A673 (cell line): ENCODE measurements around the gene DPF3. TPM values are rescaled to one million over a fixed set of nuclear protein-coding genes. Genes with fewer than 3 reads are reported as not detected.

ENCODE experiments used
- BruUV-seq: library from RNA; stranded (reverse); fragments of 400-500 nt; replicated peaks from 2 replicates; lab custom pipeline; 2021; lab: Mats Ljungman, UMichigan
- CTCF ChIA-PET: fragments of 300-600 bp; sonication (Branson Sonifier 250); formaldehyde crosslinking; loops from one replicate; lab custom pipeline; 2022; ENCODE audit warnings: antibody characterized with exemption; lab: Charles Lee
- POLR2A ChIA-PET: fragments of 300-600 bp; sonication (Branson Sonifier 250); formaldehyde crosslinking; loops from one replicate; lab custom pipeline; 2022; ENCODE audit warnings: antibody characterized with exemption; ENCODE audit not compliant: low non-redundant PET; lab: Charles Lee
- DNase-seq: peaks from one replicate; pipeline ENCODE4 v3.0.0-alpha.2; 2015; ENCODE audit warnings: low spot score
- H3K27ac ChIP-seq: fragments of 200-600 bp; sonication (generic); 2 replicates; pipeline ENCODE4 v1.5.1; 2016; ENCODE audit warnings: mixed run types, low read depth, mild to moderate bottlenecking, mixed read lengths, antibody characterized with exemption, low read length; ENCODE audit not compliant: poor library complexity, severe bottlenecking
- H3K27me3 ChIP-seq: fragments of 200-600 bp; sonication (generic); replicated peaks from 2 replicates; pipeline ENCODE4 v1.6.1; 2017; ENCODE audit warnings: mixed run types, low read depth, mild to moderate bottlenecking, mixed read lengths, antibody characterized with exemption, low read length; ENCODE audit not compliant: insufficient read depth, poor library complexity
- H3K36me3 ChIP-seq: fragments of 200-600 bp; sonication (generic); 2 replicates; pipeline ENCODE4 v1.6.1; 2016; ENCODE audit warnings: mixed run types, mild to moderate bottlenecking, mixed read lengths, antibody characterized with exemption, low read length; ENCODE audit not compliant: insufficient read depth, poor library complexity, severe bottlenecking
- H3K4me1 ChIP-seq: fragments of 200-600 bp; sonication (generic); 2 replicates; pipeline ENCODE4 v1.6.1; 2017; ENCODE audit warnings: mixed run types, mild to moderate bottlenecking, mixed read lengths, antibody characterized with exemption, low read length; ENCODE audit not compliant: insufficient read depth, poor library complexity, severe bottlenecking
- H3K4me3 ChIP-seq: fragments of 200-600 bp; sonication (generic); 2 replicates; pipeline ENCODE4 v1.5.1; 2016; ENCODE audit warnings: low read depth, mixed run types, mild to moderate bottlenecking, mixed read lengths, low read length; ENCODE audit not compliant: poor library complexity, severe bottlenecking
- H3K9me3 ChIP-seq: fragments of 200-600 bp; sonication (generic); 2 replicates; pipeline ENCODE4 v1.6.1; 2016; ENCODE audit warnings: mixed run types, low read depth, mild to moderate bottlenecking, mixed read lengths, antibody characterized with exemption, low read length; ENCODE audit not compliant: poor library complexity, severe bottlenecking
- EZH2 ChIP-seq: fragments of 200-600 bp; sonication (generic); IDR thresholded peaks from 2 replicates; pipeline ENCODE4 v1.6.1; 2017; ENCODE audit warnings: borderline replicate concordance, low read depth, mild to moderate bottlenecking, mixed read lengths, antibody characterized with exemption, low read length; ENCODE audit not compliant: poor library complexity, severe bottlenecking
- intact Hi-C: fragments of 100-400 bp; cut with micrococcal nuclease; formaldehyde crosslinking; loops from one replicate; pipeline ENCODE4 v1.10.0; 2022; ENCODE audit not compliant: unreplicated experiment
- total RNA-seq: library from RNA; stranded (reverse); gene quantifications from 2 replicates; pipeline ENCODE4 v1.2.3, GENCODE V29; 2021
- TF ChIP-seq, protein P1 (sequence below): fragments of 300-800, 200-600 bp; sonication (generic); conservative IDR thresholded peaks from 2 replicates; pipeline ENCODE4 v1.5.1; 2017; ENCODE audit warnings: low read depth, mild to moderate bottlenecking, antibody characterized with exemption, low read length, moderate library complexity, mixed read lengths

The DPF3 gene
- total RNA-seq, 1 experiment from 2014 or later, result 15.7 TPM

DNA sequence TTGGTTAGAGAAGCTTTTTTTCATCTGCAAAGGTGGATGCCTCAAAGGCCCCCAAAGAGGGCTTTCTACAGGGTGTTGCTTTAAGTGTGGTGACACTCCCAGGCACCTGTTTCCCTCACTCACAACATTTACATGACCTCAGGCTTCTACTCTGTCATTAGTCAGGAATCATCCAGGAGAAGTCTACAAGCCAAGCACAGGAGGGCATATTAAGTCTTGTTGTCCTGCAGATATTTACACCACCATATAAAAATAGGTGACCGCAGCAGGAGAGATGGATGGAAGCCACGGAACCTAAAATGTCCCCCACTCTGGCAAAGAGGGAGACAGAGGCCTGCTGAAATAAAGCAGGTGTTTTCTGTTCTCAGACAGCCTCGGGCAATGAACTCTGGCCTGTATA lies 7.5 kb upstream of the DPF3 start:
- POLR2A ChIA-PET, result no interaction called here
- intact Hi-C loops, result no loop called here

DNA sequence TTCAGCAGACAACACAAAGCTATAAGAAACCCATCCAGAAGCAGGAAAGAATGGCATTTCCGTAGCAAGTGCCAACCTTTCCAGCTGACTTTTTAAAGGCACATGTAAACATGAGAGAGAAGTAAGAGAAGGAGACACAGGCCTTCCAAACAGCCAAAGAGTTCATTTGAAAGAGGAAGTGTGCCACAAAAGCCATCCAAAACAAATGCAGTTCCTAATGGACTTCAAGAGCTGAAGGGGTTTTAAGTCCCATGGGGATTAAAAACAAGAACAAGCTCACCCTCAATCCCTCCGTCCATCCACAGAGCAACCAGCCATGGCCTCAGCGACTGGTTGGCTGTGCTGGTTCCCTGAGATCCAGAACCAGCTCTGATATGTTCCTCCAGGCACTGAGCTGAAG lies 4.5 kb upstream of the DPF3 start:
- TF ChIP-seq, protein P1, sequence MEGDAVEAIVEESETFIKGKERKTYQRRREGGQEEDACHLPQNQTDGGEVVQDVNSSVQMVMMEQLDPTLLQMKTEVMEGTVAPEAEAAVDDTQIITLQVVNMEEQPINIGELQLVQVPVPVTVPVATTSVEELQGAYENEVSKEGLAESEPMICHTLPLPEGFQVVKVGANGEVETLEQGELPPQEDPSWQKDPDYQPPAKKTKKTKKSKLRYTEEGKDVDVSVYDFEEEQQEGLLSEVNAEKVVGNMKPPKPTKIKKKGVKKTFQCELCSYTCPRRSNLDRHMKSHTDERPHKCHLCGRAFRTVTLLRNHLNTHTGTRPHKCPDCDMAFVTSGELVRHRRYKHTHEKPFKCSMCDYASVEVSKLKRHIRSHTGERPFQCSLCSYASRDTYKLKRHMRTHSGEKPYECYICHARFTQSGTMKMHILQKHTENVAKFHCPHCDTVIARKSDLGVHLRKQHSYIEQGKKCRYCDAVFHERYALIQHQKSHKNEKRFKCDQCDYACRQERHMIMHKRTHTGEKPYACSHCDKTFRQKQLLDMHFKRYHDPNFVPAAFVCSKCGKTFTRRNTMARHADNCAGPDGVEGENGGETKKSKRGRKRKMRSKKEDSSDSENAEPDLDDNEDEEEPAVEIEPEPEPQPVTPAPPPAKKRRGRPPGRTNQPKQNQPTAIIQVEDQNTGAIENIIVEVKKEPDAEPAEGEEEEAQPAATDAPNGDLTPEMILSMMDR, result no peak
- no peak for TF ChIP-seq EZH2

More for the DNA sequence above, 7.5 kb upstream of the DPF3 start:
- BruUV-seq, result no TSS peak
- H3K9me3 ChIP-seq, result no peaks in the 10 kb centered on the region
- no peaks in the 10 kb centered on the region for H3K27me3 ChIP-seq
- DNase-seq, result no peak
- no peak overlapping the region for H3K27ac ChIP-seq
- no peak for TF ChIP-seq EZH2
- TF ChIP-seq, protein P1, result no peak
- H3K4me1 ChIP-seq, result peaks cover 5% of the 10 kb centered on the region
- CTCF ChIA-PET, result no interaction called here
- H3K4me3 ChIP-seq, result no peak overlapping the region
- no peaks in the 10 kb centered on the region for H3K36me3 ChIP-seq

DNA sequence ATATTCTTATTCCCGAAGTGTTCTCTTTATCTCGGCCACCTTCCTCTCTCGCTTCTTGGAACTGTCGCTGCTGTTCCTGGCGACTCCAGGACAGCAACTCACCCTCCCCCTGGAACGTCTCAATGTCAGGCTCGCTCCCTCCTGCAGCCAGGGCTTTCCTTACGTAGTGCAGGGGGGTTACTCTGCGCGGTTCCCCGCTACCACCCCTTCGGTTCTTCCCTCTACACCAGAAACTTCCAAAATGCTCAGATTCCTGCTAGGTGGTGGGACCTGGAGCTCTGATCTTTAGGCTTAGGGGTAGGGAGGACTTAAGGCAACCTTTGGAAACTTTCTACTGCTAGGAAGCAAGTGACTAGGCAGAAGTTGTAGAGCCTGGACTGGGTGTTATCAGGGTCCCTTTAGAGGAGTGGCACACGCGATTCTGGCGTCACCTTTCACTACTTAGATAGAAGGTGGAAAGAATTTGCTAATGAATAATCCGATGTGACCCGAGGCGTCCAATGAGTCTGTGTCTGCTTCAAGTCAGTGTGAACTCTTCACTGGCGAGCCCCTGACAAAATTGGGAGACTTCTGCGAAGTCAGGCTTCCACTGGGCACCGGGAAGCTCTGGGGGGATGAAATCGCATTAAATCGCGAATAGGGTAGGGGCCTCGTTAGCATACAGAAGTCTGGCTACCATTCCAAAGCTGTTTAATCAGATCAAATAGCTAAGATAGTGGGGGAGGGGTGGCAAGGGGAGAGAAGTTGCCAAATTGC lies 900 bp upstream of the DPF3 start:
- intact Hi-C loops, result no loop called here
- Histone ChIP-seq H3K4me3 (peak overlapping the region; percentile 85), H3K27me3 (no peaks in the 10 kb centered on the region), H3K4me1 (peaks cover 18% of the 10 kb centered on the region), H3K9me3 (no peaks in the 10 kb centered on the region), H3K36me3 (no peaks in the 10 kb centered on the region), H3K27ac (peak overlapping the region; percentile 22)
- DNase-seq, result peak; percentile 47
- BruUV-seq, result TSS peak; percentile 94
- no peak for TF ChIP-seq EZH2
- TF ChIP-seq, protein P1, result no peak
- POLR2A ChIA-PET, result interaction anchor here (0.6 kb wide), 1 partner anchor 387 kb away, joined by 5 read pairs; no protein-coding TSS in a partner anchor
- CTCF ChIA-PET, result interaction anchor here (1.1 to 1.5 kb wide), 3 partner anchors 10 to 381 kb away, joined by 3 to 5 read pairs (median 4); no protein-coding TSS in a partner anchor

More for the DNA sequence above, 4.5 kb upstream of the DPF3 start:
- Histone ChIP-seq H3K27ac (no peak overlapping the region), H3K36me3 (no peaks in the 10 kb centered on the region), H3K27me3 (no peaks in the 10 kb centered on the region), H3K4me1 (peaks cover 11% of the 10 kb centered on the region), H3K9me3 (no peaks in the 10 kb centered on the region), H3K4me3 (no peak overlapping the region)
- no peak for DNase-seq
- CTCF ChIA-PET, result no interaction called here
- intact Hi-C loops, result no loop called here
- BruUV-seq, result no TSS peak
- POLR2A ChIA-PET, result no interaction called here
